Effector CD4-positive, alpha-beta T cell (primary cell): Measurements from ENCODE around the gene IER3IP1.
A peak's percentile ranks its signal among the peaks of the same experiment; 100 is the strongest.
"Not testable (repeated sequence)": the region's sequence is repeated elsewhere in the genome, so short reads cannot be mapped to it uniquely, and the experiment has no call there.

ENCODE experiments used
- DNase-seq: peaks from one replicate; pipeline ENCODE4 v3.0.0-alpha.2; 2020

The IER3IP1 gene

DNA sequence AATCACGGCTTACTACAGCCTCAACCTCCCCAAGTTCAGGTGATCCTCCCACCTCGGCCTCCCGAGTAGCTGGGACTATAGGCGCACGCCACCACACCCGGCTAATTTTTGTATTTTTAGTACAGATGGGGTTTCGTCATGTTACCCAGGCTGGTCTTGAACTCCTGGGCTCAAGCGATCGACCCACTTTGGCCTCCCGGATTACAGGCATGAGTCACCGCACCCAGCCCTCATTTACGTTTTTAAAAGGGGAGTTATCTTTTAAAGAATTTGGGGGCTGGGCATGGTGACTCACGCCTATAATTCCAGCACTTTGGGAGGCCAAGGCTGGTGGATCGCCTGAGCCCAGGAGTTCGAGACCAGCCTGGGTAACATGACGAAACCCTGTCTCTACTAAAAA, 17.8 kb downstream of the IER3IP1 start:
- not testable (repeated sequence) for DNase-seq

DNA sequence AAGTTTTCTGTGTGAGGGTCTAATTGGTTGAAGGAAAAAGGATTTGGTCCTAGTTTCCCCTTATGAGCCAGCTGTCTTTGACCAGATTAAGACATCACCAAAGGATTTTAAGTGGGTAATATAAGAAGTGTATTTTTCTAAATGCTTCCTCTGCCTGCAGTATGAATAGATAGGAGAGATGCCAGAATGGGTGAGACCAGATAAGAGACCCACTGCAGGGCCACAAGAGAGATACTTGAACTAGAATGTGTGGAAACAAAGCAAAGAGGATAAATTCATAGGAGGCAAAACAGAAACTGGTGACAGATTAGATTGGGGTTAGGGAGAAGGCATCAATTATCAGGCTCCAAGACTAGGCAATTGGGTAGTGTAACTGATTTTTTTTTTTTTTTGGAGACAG, 24.7 kb downstream of the IER3IP1 start:
- DNase-seq, result no peak

DNA sequence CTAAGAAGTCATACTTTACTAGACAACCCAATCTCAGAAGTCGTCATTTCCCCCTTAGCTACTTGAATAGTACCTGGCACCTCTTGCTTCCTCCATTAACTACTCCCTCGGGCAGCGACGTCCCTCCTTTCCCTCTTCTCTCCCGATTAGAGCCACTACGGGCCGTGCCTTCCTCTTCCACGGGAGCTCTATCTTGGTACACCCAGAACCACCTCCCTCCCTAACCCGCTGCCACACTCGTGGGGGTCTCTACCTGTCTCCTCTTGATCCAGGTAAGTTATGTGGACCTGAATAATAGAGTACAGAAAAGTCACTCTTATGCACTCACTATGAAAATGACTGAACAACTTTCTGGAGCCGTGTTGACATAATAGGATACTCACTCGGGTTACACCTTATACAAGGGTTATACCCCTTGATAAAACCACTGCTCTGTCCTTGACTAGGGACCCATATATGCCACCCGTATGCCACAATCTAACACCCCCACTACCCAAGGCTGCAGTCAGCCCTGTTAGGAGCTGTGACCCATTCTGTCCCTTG, 25.3 kb downstream of the IER3IP1 start:
- DNase-seq, result no peak

DNA sequence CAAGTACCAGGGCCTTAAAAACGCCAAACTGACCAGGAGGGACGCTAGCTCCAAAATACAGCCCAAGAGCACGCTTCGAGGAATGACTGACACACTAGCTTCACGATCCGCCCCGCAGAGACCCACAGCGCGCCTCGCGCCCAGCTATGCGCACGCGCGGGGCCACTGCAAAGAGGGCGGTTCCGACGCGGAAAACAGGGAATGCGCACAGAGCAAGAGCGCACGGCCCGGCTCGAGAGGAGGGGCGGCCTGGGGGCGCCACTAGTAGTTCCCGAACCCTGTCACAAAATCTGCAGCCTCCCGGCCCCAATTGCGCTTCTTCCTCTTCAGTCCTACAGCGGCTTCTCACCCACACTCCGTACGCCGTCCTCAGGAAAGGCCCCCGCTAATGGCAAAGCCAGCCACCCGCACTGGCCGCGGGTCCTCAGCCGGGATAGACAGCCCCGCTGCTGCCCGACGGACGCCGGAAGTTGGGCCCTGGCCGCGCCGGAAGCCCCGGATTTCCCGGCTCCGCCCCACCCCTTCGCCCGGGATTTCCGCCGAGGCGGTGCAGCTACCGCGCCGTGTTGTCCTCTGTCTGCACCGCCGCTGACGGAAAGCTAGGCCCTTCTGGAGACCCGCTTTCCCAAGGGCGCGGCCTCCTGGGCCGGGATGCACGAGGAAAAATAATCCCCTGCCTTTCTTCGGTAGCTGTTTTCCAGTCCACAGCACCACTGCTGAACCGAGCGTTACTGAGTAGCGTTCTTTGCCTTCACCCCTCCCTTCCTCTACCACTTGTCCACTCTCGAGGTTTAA, 25.9 kb downstream of the IER3IP1 start, which contains the start of gene HDHD2:
Gene HDHD2, minus strand, starts transcription at position 472 of the 795 bp plus-strand sequence. CDS start 14,061 bp downstream, outside the sequence.
- peak; percentile 59 for DNase-seq

DNA sequence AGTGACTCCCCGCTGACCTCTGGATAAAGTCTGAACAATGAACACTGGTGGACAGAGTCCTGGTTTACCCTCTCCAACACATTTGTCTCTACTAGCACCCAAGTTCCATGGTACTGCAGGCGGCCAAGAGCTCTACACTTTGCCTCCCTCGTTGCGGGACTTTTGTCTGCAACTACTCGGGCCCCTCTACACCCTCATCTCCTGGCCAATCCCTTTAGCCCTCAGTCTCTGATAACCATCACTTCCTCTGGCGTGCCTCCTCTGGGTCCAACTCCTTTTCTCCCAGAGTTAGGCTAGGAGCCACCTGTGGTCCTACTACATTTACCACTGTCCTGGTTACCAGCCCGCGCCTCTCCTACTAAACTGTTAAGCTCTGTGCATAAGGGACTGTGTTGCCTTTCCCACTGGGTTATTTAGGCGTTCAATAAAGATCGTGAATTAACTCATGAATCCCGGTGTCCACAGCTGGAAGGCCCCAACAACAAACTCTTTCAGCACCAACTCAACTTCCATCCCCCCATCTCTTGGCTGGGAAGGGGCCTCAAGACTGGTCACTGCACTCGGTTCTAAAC, 26.6 kb downstream of the IER3IP1 start:
- DNase-seq, result no peak

DNA sequence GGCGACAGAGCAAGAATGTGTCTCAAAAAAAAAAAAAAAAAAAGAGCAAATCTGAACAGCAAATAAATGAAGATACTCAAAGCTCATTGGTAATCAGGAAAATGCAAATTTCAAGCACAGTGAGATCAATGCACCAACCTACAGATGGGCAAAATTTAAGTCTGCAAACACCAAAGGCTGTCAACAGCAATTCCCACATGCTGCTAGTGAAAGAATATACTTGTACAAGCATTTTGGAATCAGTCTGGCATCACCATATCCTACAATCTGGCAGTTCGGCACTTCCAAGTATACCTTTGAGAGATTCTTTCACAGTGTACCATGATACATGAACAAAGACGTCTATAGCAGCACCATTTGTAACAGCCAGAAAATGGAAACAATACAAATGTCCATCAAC, 30.0 kb downstream of the IER3IP1 start:
- no peak for DNase-seq

DNA sequence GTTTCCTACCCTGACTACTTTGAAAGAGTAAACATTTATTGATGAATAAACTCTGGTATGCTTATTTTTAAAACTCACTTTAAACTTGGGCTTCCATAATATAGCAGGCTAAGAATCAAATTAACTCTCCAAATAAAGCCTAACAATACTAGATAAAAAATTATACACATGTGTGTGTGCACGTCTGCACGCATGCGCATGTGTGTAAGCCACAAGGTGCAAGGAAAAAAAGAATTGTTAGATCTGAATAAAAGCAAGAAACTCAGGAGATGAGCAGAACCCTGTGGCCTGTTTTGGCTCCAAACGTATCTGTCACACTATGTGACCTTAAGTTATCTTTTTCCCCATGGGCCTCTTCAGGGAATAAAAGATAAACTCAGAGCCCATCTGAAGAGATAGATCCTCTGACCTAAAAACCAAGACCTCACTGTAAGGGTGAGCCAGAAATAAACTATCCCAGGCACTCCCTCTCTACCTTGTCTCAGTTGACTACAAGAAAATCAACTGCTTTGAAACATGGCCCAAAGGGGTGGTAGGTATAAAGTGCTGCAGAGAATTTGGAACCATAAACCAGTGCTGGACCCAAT, 32.2 kb downstream of the IER3IP1 start:
- DNase-seq, result no peak

DNA sequence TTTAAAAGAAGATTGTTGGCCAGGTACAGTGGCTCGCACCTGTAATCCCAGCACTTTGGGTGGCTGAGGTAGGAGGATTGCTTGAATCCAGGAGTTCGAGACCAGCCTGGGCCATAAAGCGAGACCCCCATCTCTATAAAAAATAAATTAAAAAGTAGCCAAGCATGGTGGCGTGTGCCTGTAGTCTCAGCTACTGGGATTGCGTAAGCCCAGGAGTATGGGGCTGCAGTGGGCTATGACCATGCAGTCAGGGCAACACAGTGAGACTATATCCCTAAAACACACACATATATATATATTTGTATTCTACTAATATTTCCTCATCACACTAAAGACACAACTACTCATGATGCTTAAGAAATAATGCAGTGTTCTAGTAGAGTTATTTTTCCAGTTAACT, 33.0 kb downstream of the IER3IP1 start:
- no peak for DNase-seq

DNA sequence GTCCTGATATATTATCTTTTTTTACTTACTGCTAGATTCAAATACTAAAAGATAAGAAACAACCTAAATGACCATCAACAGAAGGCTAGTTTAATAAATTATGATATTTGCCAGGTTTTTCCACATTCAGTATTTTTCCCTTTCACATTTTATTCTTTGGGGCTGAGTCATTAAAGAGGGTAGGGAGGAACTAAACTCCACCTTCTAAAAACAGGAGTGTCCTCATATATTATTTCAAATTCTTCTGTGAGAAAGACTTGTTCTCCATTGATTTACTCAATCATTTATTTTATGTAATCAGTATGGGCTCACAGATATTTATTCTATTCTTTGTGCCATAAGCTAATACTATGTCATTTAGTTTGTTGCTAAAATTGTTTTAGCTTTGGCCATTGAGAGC, 34.9 kb downstream of the IER3IP1 start:
- no peak for DNase-seq

DNA sequence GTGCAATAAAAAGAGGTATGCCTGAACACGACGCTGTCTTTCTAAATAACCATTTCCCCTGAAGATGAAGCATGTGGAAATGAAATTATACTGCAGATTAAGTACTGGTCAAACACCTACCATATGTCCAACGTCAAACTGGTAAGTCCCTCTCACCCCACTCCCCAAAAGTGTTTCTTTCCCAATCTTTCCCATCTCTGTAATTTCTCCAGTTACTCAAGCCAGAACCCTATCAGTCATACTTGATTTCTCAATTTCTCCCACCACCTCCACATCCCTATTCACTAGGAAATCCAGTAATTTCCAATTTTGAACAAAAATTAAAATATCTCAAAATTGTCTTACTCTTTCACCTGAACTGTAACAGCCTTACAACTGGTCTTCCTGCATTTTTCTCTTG, 55.0 kb downstream of the IER3IP1 start:
- no peak for DNase-seq

DNA sequence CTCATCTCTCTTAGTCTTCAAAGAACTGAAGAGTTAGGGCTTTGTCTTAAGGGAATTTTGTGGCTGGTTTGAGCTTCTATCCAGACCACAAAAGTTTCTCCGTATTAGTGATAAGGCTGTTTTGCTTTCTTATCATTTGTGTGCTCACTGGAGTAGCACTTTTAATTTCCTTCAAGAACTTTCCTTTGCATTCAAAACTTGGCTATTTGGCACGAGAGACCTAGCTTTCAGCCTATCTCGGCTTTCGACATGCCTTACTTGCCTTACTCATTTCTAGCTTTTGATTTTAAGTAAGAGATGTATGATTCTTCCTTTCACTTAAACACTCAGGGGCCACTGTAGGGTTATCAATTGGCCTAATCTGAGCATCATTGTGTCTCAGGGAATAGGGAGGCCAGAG, 55.7 kb downstream of the IER3IP1 start:
- DNase-seq, result no peak

DNA sequence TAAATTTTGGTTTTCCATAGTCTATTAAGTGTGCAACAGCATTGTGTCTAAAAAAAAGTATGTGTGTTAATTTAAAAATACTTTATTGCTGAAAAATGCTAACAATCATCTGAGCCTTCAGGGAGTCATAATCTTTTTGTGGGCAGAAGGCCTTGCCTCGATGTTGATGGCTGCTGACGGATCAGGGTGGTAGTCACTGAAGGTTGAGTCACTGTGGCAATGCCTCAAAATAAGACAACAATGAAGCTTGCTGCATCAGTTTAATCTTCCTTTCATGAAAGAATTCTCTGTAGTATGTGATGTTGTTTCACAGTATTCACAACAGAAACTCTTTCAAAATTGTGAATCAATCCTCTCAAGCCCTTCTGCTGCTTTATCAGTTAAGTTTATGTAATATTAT, 57.2 kb downstream of the IER3IP1 start:
- DNase-seq, result no peak

DNA sequence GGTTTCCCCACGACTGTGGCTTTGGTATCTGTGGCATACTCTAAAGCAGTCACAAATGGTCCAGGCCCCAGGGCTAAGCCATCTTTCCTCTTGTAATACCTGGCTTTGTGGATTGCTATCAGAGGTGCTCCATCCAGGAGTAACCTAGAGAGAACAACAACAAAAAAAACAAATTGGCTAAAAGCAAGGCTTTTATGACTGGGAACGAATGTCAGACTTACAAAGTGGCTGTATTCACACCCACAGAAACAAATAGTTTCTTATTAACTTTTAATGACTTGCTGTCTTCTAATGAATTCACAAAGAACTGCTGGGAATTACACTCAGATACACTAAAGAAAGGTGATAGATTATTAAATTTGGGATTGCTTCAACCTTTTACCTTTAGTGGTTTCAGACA, 61.0 kb downstream of the IER3IP1 start:
- DNase-seq, result no peak

DNA sequence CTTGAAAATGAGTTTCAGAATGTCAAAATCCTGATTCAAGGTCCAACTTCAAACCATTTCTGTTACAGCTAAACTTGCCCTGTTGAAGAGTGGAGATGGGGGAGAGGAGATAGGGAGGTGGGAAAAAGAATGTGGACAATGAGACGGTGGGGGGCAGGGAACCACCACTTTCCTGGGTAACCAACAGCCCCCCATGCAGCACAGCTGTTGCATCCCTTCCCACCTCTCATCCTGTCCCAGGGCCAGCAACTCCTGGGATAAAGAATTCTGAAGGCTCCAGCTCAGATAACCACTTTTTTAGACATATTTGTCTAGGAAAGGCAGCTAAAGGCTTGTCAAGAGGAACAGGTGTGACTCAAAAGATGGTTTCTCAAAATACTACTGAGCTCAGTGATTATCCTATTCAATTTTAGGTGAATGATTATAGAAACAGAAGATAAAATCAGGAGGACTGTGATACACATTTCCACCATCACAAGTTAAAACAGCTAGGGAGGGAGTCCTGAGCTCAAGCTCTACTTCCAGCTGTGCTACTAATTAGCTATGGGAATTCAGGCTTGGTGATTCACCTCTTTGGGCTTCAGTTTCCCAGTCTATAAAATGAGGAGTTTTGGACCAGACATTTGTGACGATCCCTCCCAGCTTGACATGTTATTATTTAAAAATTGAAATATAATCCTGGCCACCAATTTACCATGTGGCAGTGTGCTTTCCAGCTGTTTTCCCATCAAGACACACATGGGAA, 62.2 kb downstream of the IER3IP1 start:
- DNase-seq, result no peak

DNA sequence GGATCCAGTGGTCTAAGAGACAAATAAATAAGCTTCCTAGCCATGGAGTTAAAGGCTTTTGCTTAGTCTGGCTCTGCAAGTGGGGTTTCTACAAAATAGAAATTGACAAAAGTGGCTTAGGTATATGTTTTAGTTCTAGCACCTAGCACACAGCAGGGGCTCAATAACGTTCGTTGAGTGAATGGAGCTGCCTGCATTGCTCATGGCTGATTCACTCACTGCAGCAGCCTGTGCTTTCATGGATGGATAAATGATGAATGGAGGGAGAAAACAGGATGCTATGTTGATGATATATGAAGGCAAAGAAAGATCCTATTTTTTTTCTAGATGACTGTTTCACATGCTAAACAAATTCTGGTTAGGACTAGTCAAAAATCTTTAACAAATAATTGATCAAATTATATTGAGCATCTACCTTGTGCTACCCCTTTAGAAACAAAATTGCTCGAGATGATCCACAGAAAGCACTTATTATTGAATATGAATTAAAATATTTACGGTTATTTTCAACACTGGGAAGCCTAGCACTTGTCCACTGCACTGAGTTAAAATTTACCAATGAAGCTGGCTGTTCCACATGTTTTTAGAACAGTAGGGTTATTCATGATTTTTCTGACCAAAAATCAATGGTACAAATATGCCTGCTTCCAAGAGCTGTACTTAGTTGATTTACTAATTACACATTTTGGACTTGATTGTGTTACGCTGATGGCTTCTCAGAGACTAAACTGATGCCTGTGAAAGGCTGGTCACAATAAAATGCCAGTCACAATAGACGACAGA, 65.5 kb downstream of the IER3IP1 start:
- DNase-seq, result no peak

DNA sequence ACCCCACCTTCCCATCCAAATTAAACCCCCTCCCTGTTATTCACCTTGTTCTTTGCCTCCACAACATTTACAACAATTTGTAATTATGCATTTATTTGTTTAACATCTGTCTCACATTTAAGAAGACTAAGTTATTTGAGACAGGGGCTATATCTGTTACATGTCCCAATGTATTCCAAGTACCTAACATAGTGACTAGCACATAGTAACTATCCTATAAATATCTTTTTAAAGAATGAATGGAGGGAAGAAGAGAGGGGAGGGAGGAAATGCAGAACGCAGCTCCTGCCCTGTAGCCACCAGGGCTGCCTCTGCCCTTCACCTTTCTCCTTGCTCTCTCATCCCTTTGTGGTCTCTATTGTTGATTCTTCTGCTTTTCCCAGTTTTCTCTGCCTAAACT, 66.4 kb downstream of the IER3IP1 start:
- no peak for DNase-seq

DNA sequence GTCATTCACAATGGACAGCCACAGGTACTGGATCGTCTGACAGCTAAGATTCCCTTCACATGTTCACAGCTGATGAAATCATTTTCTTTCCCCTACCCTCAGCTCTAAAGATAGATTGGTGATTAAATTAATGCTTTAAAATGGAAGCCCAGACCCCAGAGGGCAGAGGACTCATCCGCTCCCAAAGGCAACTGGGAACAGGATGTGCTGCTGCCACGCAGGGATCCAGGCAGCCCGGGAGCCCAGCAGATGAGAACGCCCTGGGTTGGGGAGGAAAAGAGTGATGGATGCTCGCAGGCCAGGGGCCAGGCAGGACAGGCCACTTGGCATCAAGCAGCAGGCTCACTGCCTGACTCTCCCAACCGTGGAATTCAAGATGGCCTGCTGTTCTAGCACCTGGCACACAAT, 67.2 kb downstream of the IER3IP1 start:
- DNase-seq, result no peak

DNA sequence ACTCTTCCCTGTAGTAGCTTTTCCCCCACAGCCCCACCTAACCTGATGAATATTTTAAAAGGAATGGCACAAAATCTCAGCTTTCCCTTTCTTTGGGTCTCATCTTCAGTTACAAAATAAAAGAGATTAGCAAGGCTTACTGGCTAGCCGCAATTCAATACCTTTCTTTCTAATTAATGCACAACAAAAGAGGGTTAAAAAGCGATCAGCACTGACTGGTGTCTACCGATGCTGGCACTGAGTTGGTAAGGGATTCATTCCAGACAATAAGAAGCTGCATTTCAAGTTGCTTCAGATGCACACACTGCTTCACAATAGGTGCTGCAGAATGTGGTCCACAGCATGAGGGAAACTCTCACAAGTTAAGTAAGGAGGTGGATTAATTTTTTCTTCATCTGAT, 67.8 kb downstream of the IER3IP1 start:
- DNase-seq, result no peak
